ENCODE measurements around the gene NUDT10.
"Not testable (repeated sequence)": the region's sequence is repeated elsewhere in the genome, so short reads cannot be mapped to it uniquely, and the experiment has no call there.

The NUDT10 gene

GRCh38 chrX:51332188-51332942 is at the start of gene NUDT10:
Gene NUDT10, plus strand, starts transcription at chrX:51332822. Its CDS starts 144 bp downstream, at chrX:51332966.
- peak; percentile 38 for DNase-seq

DNA sequence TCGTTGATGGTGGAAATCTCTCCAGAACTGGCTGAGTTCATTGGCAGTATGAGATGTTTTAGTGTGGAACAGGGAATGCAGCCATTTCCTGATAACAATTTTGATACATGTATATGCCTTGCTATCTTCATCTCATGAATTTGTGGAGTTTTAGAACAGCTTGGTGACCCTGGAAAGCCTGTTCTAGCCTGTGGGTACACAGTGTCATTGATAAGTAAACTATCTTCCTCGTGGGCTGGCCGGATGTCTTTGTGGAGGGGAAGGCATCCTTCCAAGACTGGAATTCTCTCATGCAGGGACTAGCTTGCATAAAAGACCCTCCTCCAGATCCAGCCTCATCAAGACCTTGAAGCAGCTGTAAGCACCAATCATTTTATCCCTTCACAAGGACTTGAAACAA is 40.2 kb upstream of the NUDT10 start:
- no peak for DNase-seq

DNA sequence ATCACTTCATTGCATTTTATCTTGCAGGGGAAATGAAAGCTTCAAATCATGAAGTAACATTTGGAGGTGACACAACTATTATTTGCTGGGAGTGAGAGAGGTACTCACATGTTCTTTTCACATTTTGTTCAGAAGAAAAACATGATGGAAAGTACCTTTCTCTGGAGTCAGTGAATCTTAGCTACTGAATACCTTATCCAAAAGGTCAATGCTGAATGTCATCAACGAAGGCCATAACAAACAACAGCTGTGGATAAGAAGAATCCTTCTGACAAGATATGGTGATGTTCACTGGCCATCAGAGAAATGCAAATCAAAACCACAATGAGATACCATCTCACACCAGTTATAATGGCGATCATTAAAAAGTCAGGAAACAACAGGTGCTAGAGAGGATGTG is 36.5 kb upstream of the NUDT10 start:
- DNase-seq = no peak

DNA sequence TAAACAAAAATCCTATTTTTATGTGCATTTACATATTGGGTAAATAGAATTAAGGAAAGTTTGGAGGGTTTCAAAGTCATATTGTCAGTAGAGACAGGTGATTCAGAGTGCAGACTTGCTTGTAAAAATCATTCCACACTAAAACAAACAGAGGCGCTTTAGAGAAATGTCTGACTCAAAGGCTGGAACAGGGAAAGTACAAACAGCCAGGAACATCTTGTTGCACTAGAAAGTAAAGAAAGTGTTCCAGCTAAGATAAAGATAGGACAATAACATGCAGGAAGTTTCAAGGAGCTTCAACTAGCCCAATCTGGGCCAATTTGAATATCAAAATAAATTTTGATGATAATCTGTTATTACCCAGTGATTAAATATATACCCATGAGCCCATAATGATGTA is 16.4 kb upstream of the NUDT10 start:
- DNase-seq = no peak

- not testable (repeated sequence) for DNase-seq
Observed at GRCh38 chrX:51332943-51333785, 542 bp downstream of the NUDT10 start.

GRCh38 chrX:51334276-51334675 is 1.7 kb downstream of the NUDT10 start:
- DNase-seq = no peak

DNA sequence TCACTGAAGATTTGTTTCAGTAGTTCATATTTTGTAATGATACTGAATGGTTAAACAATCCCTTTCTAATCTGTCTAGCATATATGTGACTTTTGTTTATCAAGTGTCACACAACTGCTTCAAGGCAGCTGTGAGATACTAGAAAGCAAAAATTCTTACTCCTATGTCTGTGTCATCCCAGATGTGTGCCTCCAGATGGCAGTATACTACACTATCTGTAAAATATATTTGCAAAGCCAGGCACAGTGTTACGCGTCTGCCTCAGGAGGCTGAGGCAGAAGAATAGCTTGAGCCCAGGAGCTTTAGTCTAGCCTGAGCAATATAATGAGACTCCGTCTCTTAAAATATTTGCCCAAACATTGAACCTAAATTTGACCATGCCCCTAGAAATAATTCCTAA is 4.0 kb downstream of the NUDT10 start:
- DNase-seq = no peak

GRCh38 chrX:51361251-51361650 is 28.6 kb downstream of the NUDT10 start:
- no peak for DNase-seq

DNA sequence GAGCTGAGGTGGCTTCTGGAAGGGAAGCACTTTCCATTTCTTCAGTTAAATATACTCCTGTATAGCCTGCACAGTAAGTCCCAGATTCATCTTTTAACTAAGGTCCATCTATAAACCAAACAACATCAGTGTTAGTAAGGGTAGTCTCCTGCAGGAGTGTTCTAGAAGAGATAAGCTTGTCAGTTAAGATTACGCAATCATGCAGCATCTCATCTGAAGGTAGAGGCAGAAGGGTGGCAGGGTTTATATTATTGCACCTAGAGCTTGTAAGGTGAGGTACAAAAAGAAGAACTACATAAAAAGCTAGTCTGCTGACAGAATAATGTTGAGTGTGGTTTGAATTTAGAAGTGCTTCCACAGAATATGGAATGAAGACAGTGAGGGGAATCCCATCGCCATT is 44.0 kb downstream of the NUDT10 start:
- no peak for DNase-seq

Measured in activated CD4-positive, CD25-positive, alpha-beta regulatory T cell treated with anti-CD3 and anti-CD28 coated beads, Interleukin-2, amount 50 U/mL, for 72 hours (primary cell).